Activated CD4-positive, alpha-beta T cell treated with anti-CD3 and anti-CD28 coated beads, Interleukin-2, amount 10 ng/mL, durations not matched to agents 7 days and 5 days (primary cell): ENCODE results near the gene TANGO2. TPM values are rescaled to one million over a fixed set of nuclear protein-coding genes. Genes with fewer than 3 reads are reported as not detected.
A peak's percentile ranks its signal among the peaks of the same experiment; 100 is the strongest.

Experiments
- CTCF ChIA-PET: fragments of 350-600 bp; sonication (Branson Sonifier 250); formaldehyde crosslinking; loops from one replicate; lab custom pipeline; 2021; ENCODE audit warnings: antibody characterized with exemption; lab: Charles Lee
- POLR2A ChIA-PET: fragments of 350-600 bp; sonication (Branson Sonifier 250); formaldehyde crosslinking; loops from one replicate; lab custom pipeline; 2021; ENCODE audit warnings: antibody characterized with exemption; lab: Charles Lee
- DNase-seq: peaks from one replicate; pipeline ENCODE4 v3.0.0-alpha.2; 2020
- H3K27ac Mint-ChIP-seq: one replicate; pipeline ENCODE4 v1.8.0; 2021; ENCODE audit warnings: mild to moderate bottlenecking, moderate library complexity, mixed read lengths
- H3K27me3 Mint-ChIP-seq: one replicate; pipeline ENCODE4 v1.8.0; 2021; ENCODE audit warnings: mixed read lengths
- H3K36me3 Mint-ChIP-seq: one replicate; pipeline ENCODE4 v1.8.0; 2021; ENCODE audit warnings: low read depth, mixed read lengths
- H3K4me1 Mint-ChIP-seq: one replicate; pipeline ENCODE4 v1.8.0; 2021; ENCODE audit warnings: mixed read lengths
- H3K4me3 Mint-ChIP-seq: one replicate; pipeline ENCODE4 v1.8.0; 2021; ENCODE audit warnings: mild to moderate bottlenecking, moderate library complexity, mixed read lengths
- H3K9me3 Mint-ChIP-seq: one replicate; pipeline ENCODE4 v1.8.0; 2021; ENCODE audit warnings: mixed read lengths
- total RNA-seq, 2 experiments: library from RNA; stranded (reverse); gene quantifications; one replicate each; pipeline ENCODE4 v1.2.3, GENCODE V29; 2021

The TANGO2 gene
- total RNA-seq, 2 experiments from 2014 or later: 36.7 to 39.7 TPM

GRCh38 chr22:20044495-20045151, 23.7 kb downstream of the TANGO2 start:
- H3K27me3 Mint-ChIP-seq: no peaks in the 10 kb centered on the region
- H3K4me3 Mint-ChIP-seq: no peak overlapping the region
- H3K36me3 Mint-ChIP-seq: peaks cover 41% of the 10 kb centered on the region
- ChIA-PET CTCF (interaction anchor here (0.7 kb wide), 1 partner anchor 49 kb away, joined by 3 read pairs; no protein-coding TSS in a partner anchor), POLR2A (no interaction called here)
- no peak overlapping the region for H3K27ac Mint-ChIP-seq
- no peaks in the 10 kb centered on the region for H3K4me1 Mint-ChIP-seq
- no peak for DNase-seq
- peaks cover 17% of the 10 kb centered on the region for H3K9me3 Mint-ChIP-seq

DNA sequence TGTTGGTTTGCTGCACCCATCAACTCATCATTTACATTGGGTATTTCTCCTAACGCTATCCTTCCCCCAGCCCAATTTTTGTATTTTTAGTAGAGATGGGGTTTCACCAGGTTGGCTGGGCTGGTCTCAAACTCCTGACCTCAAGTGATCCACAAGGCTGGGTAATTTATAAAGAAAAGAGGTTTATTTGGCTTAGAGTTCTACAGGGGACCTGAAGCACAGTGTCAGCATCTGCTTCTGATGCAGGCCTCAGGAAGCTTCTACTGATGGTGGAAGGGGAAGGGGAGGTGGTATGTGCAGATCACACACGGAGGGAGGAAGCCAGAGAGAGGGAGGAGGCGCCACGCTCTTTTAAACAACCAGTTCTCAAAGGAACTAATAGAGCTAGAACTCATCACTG, 25.8 kb downstream of the TANGO2 start:
- H3K4me1 Mint-ChIP-seq: no peaks in the 10 kb centered on the region
- CTCF ChIA-PET: no interaction called here
- no peak for DNase-seq

DNA sequence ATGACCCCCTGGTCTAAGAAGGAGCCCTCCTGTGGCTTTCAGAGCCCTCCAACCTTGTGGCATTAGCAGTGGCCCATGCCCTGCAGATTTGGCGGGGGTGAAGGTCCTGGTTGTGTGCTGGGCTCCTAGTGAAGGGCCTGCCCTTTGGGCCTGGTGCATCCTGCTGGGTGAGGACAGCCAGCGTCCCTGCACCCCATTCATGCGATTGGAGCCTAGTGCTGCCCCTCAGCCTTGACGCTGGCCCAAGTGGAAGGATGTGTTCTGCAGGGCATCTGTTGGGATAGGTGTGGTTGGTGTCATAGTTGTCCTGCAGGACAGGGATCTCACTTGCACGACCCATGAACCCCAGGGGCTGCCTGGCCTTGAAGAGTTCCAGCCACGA, 31.0 kb downstream of the TANGO2 start:
- no peak for DNase-seq
- Mint-ChIP-seq H3K27me3 (no peaks in the 10 kb centered on the region), H3K36me3 (peaks cover 26% of the 10 kb centered on the region), H3K4me1 (no peaks in the 10 kb centered on the region), H3K9me3 (peaks cover 14% of the 10 kb centered on the region), H3K27ac (peak overlapping the region; percentile 31), H3K4me3 (no peak overlapping the region)
- ChIA-PET CTCF (interaction anchor here (1.3 kb wide), 1 partner anchor 39 kb away, joined by 3 read pairs; no protein-coding TSS in a partner anchor), POLR2A (no interaction called here)

More for the DNA sequence above, 25.8 kb downstream of the TANGO2 start:
- Mint-ChIP-seq H3K9me3 (peaks cover 17% of the 10 kb centered on the region), H3K4me3 (no peak overlapping the region), H3K36me3 (peaks cover 36% of the 10 kb centered on the region), H3K27ac (no peak overlapping the region), H3K27me3 (no peaks in the 10 kb centered on the region)
- POLR2A ChIA-PET: no interaction called here

GRCh38 chr22:20052309-20053259, 31.7 kb downstream of the TANGO2 start:
- CTCF ChIA-PET: interaction anchor here (1.3 kb wide), 1 partner anchor 39 kb away, joined by 3 read pairs; no protein-coding TSS in a partner anchor
- Mint-ChIP-seq H3K36me3 (peaks cover 22% of the 10 kb centered on the region), H3K4me1 (no peaks in the 10 kb centered on the region), H3K27me3 (no peaks in the 10 kb centered on the region), H3K9me3 (peaks cover 12% of the 10 kb centered on the region), H3K27ac (peak overlapping the region; percentile 31), H3K4me3 (no peak overlapping the region)
- POLR2A ChIA-PET: no interaction called here
- DNase-seq: no peak

- POLR2A ChIA-PET: no interaction called here
- no peaks in the 10 kb centered on the region for H3K27me3 Mint-ChIP-seq
- H3K4me3 Mint-ChIP-seq: no peak overlapping the region
- peaks cover 6% of the 10 kb centered on the region for H3K9me3 Mint-ChIP-seq
- no peak for DNase-seq
- H3K36me3 Mint-ChIP-seq: peaks cover 15% of the 10 kb centered on the region
- H3K4me1 Mint-ChIP-seq: no peaks in the 10 kb centered on the region
- CTCF ChIA-PET: interaction anchor here (1.3 kb wide), 1 partner anchor 40 kb away, joined by 3 read pairs; no protein-coding TSS in a partner anchor
- H3K27ac Mint-ChIP-seq: no peak overlapping the region
These were observed 32.6 kb downstream of the TANGO2 start for GRCh38 chr22:20053407-20054033.

GRCh38 chr22:20054034-20054427, 33.1 kb downstream of the TANGO2 start:
- no peak overlapping the region for H3K27ac Mint-ChIP-seq
- H3K36me3 Mint-ChIP-seq: peaks cover 15% of the 10 kb centered on the region
- CTCF ChIA-PET: no interaction called here

GRCh38 chr22:20054485-20054884, 33.6 kb downstream of the TANGO2 start:
- H3K27ac Mint-ChIP-seq: no peak overlapping the region

More at GRCh38 chr22:20054034-20054427, 33.1 kb downstream of the TANGO2 start:
- Mint-ChIP-seq H3K4me3 (no peak overlapping the region), H3K9me3 (peaks cover 2% of the 10 kb centered on the region), H3K27me3 (no peaks in the 10 kb centered on the region), H3K4me1 (peaks cover 5% of the 10 kb centered on the region)
- POLR2A ChIA-PET: no interaction called here
- DNase-seq: no peak

GRCh38 chr22:20055144-20055543, 34.2 kb downstream of the TANGO2 start:
- Mint-ChIP-seq H3K27ac (no peak overlapping the region), H3K4me3 (no peak overlapping the region), H3K9me3 (no peaks in the 10 kb centered on the region), H3K36me3 (peaks cover 10% of the 10 kb centered on the region), H3K27me3 (no peaks in the 10 kb centered on the region), H3K4me1 (peaks cover 9% of the 10 kb centered on the region)
- CTCF ChIA-PET: no interaction called here
- POLR2A ChIA-PET: no interaction called here
- no peak for DNase-seq

More at GRCh38 chr22:20054485-20054884, 33.6 kb downstream of the TANGO2 start:
- ChIA-PET CTCF (no interaction called here), POLR2A (no interaction called here)
- H3K4me3 Mint-ChIP-seq: no peak overlapping the region
- peaks cover 13% of the 10 kb centered on the region for H3K36me3 Mint-ChIP-seq
- DNase-seq: no peak
- no peaks in the 10 kb centered on the region for H3K9me3 Mint-ChIP-seq
- peaks cover 9% of the 10 kb centered on the region for H3K4me1 Mint-ChIP-seq
- H3K27me3 Mint-ChIP-seq: no peaks in the 10 kb centered on the region

- Mint-ChIP-seq H3K27me3 (no peaks in the 10 kb centered on the region), H3K4me1 (peaks cover 9% of the 10 kb centered on the region), H3K36me3 (peaks cover 10% of the 10 kb centered on the region), H3K9me3 (no peaks in the 10 kb centered on the region), H3K27ac (no peak overlapping the region), H3K4me3 (no peak overlapping the region)
- ChIA-PET CTCF (no interaction called here), POLR2A (no interaction called here)
- DNase-seq: no peak
These were observed 34.7 kb downstream of the TANGO2 start for GRCh38 chr22:20055654-20056053.

DNA sequence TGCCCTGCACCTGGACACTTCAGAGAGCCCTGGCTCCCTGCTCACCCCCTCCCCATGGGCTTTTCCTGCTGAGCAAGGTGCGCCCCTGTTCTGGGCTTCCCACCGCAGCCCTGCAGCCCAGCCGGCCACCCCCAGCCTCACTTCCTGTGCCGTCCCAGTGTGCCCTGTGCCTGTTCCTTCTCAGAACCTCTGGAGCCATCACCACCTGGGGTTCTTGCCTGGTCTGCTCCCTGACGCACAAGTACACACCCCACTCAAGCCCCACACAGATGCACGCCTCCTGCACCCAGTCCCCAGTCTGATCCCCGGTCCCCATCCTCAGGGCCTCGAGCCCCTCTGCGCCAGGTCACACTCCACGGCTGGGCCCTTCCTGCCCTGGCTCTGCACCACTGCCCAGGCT, 35.3 kb downstream of the TANGO2 start:
- Mint-ChIP-seq H3K36me3 (peaks cover 10% of the 10 kb centered on the region), H3K27me3 (no peaks in the 10 kb centered on the region), H3K9me3 (no peaks in the 10 kb centered on the region), H3K27ac (no peak overlapping the region), H3K4me3 (no peak overlapping the region), H3K4me1 (peaks cover 9% of the 10 kb centered on the region)
- ChIA-PET POLR2A (no interaction called here), CTCF (no interaction called here)
- no peak for DNase-seq

GRCh38 chr22:20056696-20057386, 35.9 kb downstream of the TANGO2 start:
- Mint-ChIP-seq H3K27ac (no peak overlapping the region), H3K9me3 (no peaks in the 10 kb centered on the region), H3K36me3 (peaks cover 10% of the 10 kb centered on the region), H3K4me1 (peaks cover 9% of the 10 kb centered on the region), H3K27me3 (no peaks in the 10 kb centered on the region), H3K4me3 (no peak overlapping the region)
- ChIA-PET CTCF (interaction anchor here (1.3 kb wide), 1 partner anchor 16 kb away, joined by 3 read pairs; no protein-coding TSS in a partner anchor), POLR2A (no interaction called here)
- DNase-seq: no peak
